NCI-H774 (cell line): Measurements from ENCODE around the gene RLF.

Source experiments
- DNase-seq: peaks from one replicate; lab custom pipeline; 2025; lab: John Stamatoyannopoulos, UW

Gene RLF

DNA sequence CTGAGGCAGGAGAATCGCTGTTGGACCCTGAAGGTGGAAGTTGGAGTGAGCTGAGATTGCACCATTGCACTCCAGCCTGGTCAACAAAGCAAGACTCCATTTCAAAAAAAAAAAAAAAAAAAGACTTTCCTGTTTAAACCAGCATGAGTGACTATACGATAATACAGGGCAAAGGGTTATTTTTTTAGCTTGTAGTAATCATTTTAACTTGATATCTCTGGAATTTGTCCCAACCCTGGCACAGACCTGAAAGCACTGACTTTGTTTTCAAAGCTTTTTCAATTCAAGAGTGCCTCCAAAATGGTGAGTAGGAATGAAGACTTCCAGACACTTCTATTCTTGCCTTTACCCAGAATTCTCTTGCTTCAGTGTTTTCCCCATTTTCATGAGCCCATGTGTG, 82.2 kb downstream of the RLF start:
- DNase-seq: no peak

DNA sequence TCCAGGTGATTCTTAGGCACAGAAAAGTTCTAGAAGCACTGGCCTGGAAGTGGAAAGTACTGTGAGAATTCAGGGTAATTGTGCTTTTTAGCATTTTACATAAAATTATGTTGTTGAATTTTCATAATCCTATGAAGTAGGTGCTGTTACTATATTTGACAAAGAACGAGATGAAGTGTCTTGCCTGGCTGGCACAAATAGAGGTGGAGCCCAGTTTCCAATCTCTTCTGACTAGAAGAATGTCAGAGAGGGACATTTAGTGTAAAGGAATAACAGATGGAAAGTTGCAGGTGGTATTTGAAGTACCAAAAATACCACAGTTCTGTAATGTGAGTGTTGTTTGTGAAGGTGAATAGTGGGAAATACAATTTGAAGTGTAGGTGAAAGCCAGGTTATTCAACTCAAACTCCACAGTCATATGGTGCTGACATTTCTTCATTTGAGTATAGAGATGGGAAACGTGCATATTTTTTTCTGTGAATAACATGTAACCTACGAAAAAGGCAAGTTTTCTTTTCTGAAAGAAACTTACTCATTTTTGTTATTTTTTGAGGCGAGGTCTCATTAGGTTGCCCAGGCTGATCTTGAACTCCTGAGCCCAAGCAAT, 83.1 kb downstream of the RLF start:
- DNase-seq: no peak

DNA sequence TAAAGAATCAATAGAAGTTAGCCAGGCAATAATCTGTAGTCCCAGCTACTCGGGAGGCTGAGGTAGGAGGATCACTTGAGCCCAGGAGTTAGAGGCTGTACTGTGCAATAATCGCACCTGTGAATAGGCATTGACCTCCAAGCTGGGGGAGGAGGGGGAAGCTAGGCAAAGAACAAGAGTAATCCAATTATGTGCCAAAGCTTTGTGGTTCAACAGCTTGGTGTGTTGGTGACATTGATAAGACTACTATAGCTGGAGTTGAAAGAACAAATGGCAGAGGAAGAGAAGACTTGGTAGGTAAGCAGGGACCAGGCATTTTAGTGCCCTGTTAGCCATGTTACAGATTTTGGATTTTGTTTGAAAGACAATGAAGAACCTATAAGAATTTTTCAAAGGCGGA, 84.5 kb downstream of the RLF start:
- no peak for DNase-seq

DNA sequence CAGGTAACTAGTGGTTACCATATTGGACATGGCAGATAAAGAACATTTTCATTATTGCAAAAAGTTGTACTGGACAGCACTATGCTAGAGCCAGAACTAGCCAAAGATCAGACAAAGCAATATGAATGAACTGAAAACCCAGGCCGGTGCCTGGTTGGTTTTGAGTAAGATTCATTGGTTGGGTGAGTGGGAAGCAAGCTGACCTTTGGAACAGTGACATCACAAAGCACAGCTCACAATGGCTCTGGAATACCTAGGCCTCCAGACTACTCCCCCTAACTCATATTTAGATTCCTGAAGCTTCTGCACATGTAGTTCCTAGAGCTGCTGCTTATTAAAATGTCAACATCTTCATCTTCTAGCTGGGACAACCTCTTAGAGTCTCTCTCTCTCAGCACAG, 86.5 kb downstream of the RLF start, which contains the start of gene TMCO2:
TMCO2 (plus strand) TSS at position 283 of the 400 bp plus-strand sequence; CDS start at position 340, 57 bp downstream.
- DNase-seq: no peak

DNA sequence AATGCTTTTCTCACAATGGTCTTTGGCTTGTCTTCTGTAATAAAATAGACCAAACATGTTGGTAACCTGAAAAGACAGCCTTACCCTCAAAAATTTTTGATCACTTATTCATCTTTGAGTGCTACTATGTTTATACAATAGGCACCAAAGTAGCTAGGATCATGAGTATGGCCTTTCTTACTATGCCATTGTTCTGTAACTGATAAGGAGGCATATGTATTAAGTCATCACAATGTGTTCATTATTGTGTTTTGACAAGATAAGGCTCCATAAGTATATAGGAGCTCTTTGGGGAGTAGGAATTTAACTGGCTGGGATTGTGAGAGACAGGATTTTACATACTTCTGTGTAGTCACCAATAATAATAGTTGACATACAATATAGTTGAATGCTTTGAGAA, 87.2 kb downstream of the RLF start:
- DNase-seq: no peak

DNA sequence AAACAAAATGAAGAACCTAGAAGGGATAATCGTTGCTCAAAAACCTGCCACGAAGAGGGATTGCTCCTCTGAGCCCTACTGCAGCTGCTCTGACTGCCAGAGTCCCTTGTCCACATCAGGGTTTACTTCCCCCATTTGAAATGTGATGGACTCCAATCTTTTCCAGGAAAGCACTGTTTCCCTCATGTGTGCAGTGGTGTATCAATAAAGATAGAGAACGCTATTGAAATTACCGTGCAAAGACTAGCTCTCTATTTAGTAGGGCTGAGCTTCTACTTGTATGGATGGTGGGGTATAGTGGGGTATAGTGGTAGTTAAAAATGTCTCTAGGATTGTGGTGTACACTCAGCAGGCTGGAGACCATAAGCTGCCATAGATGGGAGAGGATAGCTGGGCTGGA, 90.3 kb downstream of the RLF start:
- no peak for DNase-seq

DNA sequence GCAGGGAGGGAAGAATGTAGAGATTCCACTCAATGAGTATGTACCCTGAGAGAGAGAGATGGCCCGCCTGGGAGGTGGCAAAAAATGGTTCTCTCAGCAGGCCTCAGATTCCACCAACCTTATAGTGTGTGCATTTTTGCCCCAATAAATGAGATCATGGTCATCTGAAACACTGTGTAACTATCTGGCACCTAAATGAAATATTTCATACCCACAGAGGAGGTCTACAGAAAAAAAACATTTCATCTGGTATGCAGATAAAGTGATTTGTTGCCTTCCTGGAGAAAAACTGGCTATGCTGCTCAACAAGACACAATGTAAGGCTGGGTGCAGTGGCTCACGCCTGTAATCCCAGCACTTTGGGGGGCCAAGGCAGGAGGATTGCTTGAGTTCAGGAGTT, 91.4 kb downstream of the RLF start:
- no peak for DNase-seq

DNA sequence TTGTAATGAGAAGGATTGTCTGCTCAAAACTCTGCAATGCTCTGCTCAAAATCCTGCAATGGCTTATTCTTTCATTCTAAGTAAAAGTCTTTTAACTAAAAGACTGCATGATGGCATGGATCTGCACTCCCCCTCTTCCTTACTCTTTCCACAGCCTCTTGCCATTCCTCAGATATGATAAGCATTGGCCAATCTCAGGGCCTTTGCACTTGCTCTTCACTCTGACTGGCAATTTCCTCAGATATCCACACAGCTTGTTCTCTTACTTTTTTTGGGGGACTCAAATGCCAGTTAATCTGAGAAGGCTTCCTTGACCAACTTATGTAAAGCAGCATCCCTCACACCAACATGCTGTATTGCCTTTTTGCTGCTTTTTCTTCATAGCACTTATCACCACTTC, 94.0 kb downstream of the RLF start:
- DNase-seq: no peak

DNA sequence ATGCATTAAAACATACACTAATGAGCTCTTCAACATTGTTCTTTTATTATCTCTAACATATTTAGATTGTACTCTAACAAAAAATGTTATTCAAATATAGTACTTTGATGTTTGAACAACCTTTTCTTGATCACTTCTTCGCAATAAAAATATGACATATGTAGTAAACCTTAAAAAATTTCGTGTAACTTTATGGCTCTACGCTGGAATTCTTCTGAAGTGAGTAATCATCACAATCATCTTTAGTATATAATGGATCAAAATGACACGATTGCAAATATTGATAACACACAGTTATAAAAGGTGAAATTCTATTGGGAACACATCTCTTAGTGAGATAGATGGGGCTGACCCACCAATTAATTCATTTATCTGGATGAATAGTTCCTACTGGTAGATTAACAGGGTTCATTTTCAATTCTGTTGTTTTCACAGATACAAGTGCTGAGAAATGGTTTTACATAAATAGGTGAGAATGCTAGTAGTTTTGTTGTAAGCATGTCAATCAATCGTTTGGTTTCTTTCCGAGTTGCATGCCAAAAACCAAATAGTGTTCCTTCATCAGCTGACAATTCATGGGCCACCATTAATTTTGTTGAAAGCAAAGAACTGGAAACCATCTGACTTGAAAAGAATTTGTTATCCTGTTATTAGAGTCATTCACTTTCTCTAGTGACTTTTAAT, 95.4 kb downstream of the RLF start:
- DNase-seq: no peak

DNA sequence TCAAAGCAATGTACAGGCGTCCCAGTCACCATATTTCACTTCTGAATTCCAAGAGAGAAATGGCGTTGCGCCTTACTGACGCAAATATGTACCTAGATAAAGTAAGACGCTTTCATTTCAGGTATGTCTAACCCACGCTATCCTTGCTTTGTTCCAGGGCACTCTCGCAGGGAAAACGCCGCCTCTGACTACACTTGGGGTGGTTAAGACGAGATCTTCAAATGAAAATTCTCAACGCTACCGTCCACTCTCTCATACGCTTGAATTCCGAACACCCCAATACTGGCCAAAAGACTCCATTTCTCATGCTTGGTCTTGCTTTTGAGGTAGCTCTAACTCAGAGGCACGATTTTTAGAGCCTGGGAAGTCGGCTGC, 96.1 kb downstream of the RLF start:
- DNase-seq: peak; percentile 66

DNA sequence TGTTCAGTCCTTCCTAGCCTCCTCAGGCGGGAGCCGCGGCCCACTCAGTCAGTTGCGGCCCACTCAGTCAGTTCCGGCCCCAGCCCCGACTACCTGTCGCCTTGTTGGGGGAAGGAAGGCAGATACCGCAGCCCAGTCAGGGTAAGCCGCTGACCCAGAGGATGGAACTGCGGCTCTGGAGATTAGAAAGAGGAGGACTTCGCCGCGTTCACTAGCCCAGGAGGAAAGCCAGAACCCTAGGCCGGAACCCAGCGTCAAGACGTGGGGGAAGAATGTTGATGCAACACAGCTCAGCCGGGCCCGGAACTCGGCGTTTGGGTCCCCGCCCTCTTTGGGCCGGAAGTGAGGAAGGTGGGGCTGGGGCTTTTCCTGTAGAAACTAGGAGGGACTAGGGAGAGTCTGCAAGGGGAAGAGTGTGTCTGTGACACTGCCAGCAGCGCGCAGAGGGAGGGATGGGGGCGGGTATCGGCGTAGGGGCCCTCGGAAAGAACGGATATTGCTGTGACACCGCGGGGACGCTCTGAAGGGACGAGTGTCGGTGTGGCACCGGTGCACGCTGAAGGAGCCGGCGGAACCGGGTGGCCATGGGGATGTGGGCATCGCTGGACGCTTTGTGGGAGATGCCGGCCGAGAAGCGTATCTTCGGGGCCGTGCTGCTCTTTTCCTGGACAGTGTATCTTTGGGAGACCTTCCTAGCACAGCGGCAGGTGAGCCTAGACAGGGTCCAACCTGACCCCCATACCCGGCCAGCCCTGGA, 96.7 kb downstream of the RLF start, which contains the start of gene ZMPSTE24:
ZMPSTE24 (plus strand) TSS at position 549 of the 757 bp plus-strand sequence; CDS start at position 585, 36 bp downstream.
- DNase-seq: peak; percentile 100

DNA sequence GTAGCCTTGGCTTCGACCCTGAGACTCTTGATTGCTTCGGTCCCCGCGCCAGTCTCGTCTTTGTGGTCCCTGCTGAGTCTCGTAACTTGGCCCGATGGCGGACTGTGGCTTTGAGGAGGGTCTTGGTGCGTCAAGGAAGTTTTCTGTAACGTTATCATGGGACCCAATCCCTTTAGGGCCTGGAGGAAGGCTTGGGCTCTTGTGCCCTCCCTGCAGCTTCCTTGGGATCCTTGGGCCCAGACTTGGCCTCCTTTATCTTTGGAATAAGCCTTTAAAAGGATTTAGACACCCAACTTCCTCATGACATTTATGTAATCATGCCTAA, 97.2 kb downstream of the RLF start:
- no peak for DNase-seq

DNA sequence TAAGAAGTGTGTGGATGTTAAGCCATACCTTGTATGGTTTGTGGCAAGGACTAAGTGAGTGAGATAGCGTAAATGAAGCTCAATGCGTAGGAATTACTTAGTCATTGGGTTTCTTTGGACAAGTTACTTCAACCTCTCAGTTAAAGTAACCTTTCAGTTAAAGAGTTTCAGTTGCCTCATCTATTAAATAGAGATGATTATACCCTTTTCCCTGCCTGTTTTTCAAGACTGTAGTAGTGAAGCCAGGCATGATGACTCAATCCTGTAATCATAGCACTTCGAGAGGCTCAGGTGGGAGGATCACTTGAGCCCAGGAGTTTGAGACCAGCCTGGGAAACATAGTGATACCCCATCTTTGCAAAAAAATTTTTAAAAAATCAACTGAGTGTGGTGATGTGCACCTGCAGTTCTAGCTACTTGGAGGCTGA, 103.2 kb downstream of the RLF start:
- DNase-seq: no peak

DNA sequence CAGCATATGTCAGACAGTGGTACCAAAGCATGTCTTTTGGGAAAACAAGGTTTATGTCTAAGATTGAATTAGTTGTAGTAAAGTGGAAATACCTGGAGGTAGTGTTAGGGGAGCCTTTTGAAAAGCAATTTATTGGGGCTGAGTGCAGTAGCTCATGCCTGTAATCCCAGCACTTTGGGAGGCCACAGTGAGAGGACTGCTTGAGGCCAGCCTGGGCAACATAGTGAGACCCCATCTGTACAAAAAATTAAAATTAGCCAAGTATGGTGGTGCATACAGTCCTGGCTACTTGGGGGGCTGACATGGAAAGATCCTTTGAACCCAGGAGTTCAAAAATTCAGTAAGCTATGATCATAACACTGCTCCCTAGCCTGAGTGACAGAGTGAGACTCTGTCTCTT, 104.1 kb downstream of the RLF start:
- no peak for DNase-seq

DNA sequence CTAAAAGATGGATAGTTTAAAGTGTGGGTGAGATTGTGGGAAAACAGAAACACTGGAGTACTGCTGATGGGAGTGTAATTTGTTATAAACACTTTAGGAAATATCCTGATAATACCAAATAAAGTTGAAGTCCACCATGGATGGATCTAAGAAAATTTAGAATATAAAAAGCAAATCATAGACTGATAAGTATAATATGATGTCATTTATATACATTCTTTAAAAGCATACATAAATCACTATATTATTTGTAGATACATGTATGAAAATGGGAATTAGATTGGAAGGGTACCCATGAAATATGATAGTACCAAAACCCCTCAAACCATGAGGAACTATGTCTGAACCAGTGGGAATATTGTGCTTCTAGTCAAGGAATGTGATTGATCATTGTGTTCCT, 104.7 kb downstream of the RLF start:
- DNase-seq: no peak

DNA sequence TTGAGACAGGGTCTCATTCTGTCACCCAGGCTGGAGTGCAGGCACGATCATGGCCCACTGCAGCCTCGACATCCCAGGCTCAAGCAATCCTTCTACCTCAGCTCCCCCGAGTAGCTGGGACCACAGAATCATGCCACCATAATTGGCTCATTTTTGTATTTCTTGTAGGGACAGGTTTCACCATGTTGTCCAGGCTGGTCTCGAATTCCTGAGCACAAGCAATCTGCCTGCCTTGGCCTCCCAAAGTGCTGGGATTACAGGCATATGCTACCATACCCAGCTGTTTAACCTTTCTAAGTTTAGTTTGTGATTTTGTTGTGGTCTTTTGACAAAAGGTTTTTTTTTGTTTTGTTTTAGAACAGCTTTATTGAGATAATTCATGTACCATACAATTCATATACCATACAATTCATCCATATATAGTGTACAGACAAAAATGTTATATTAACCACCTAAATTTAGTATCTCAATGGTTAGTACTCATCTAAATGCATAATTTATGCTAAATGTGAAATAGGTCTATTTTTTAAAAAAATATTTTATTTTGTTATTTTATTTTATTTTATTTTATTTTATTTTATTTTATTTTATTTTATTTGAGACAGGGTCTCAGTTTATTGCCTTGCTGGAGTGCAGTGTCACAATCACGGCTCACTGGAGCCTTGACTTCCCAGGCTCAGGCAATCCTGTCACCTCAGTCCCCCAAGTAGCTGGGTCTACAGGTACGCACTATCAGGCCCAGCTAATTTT, 105.8 kb downstream of the RLF start:
- DNase-seq: no peak

DNA sequence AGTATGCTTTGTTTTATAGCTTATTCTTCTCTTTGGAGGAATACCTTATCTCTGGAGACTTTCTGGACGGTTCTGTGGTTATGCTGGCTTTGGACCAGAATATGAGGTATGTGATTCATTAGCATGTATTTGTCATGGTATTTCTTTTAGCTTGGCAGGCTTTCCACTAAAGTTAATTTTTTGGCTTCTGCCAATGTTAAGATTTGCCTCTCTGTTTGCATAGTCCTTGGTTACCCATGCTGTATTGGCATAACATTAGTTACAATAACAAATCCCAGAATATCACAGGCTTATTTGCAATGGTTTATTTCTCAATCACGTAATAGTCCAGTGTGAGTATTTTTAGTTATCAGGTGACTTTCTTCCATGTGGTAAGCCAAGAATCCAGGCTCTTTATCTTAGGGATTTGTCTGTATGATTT, 106.6 kb downstream of the RLF start:
- no peak for DNase-seq

DNA sequence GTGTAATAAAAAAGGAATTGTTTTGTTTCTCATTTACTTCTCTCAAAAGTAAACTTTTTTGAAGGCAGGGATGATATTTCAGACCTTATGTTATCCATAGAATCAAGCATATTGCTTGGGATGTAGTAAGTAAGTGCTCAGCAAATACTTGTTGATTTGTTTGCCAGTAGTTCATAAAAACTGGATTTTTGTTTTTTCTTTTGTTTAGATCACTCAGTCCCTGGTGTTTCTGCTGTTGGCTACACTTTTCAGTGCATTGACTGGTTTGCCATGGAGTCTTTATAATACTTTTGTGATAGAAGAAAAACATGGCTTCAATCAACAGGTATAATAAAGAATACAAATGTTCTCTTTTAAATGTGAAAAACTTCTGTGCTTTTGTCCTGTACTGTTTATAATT, 107.0 kb downstream of the RLF start:
- no peak for DNase-seq

DNA sequence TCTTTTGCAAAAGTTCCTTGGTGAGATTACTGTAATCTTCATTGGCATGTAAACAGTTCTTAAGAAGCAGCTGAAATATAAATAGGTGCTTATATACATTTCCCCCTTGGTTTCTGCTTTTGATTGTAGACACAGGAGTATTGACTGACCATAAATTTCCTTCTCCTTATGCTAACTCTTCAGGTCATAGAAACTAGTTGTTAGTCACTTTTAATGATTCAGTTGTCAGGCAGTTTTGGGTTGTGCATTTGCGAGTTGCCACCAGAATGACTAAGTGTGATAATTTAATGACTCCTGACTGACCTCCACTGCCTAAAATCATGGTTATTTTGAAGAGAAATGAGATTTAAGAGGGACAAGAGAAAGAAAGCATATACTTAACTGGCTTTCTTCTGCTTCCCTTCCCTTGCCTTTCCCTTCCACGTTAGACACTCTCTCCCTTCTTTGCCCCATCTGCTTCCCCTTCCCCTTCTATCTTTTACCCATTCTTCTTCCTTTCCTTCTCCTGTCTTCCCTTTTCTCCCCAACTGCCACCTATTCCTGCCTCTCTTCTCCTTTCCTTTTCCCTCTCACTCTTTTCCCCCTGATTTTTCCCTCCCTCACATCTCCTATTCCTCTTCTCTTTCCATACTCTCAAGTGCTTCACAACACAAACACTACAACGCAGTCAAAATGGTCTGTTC, 109.1 kb downstream of the RLF start:
- no peak for DNase-seq

DNA sequence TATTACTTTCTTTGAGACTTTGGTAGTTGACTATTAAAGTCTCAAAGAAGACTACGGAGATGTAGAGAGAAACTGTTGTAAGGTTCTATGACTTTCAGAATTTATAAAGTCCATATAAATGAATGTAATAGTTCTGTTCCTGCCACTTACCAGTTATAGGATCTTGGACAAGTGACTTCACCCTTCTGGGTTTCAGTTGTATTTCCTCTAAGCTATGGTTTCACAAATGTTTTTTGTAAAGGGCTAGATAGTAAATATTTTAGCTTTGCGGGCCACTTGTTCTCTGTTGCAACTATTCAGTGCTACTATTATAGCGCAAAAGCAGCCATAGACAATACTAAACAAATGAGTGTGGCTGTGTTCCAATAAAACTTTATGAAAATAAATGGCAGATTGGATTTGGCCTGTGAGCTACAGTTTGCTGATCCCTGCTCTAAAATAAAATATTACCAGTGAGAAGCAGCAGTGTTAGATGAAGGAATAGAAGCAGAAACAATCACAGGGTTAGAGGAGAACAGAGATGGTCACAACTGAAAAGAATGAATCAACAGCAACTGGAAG, 111.5 kb downstream of the RLF start:
- DNase-seq: no peak

DNA sequence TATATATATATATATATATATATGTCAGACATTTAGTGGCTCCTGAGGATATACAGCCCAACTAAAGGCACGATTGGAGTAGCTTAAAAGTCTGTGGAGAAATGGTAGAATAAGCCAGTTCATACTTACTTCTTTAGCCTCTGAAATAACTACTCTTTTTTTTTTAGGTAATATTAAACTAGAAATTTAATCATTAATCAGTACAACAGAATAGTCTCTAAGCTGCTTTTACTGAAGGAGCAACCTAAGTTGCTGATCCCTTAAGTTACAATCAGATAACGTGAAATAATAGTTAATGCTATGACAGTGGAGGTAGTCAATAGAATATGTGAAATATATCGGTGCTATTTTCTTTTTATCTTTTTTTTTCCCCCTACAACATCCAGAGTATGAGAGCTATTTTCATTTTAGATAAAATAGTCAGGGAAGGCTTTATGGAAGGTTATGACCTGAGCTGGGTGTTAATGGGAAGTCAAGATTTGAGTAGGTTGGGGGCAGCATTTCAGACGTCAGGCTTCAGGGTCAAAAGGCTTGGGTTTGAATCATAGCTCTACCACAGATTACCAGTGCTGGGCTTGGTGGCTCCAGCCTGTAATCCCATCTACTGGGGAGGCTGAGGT, 112.5 kb downstream of the RLF start:
- DNase-seq: no peak
